ENCODE data around the gene AFAP1L2.

The AFAP1L2 gene

DNA sequence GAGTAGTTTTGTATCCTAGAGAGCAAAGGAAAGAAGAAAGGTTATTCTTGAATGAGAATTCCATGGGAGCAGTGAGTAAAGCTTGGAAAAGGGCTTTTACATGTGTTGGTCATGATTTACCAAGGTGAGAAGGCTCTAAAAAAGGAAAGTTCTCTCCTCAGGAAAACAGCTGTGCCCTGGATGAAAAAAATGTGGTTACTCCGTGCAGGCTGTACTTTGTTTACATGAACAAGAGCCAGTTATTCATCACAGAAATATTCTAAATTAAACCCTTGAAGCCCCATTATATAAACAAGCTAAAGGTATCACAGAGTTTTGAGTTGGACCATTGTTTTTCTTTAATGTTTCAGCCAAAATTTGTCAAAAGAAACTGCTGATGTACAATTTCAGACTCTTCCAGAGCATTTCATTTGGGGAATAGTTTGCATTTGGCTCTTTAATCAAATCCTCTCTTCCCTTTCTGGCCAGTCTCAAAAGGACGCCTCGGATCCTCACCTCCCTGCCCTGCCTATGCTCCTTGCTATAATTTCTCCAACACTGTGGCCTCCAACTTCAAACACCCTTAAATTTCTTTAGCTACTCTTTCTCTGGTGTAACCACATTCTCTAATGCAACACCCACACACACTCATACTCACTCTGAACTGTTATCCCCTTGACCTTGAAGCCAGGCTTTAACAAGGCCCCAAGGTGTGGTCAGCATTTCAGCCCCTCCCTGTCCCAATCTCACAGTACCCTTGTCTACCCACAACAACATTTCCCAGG, 47.4 kb downstream of the AFAP1L2 start:
- H3K27ac Mint-ChIP-seq, result peak overlapping the region; percentile 63 to 82 (median 66)
- no peaks in the 10 kb centered on the region for H3K36me3 Mint-ChIP-seq (ENCODE audit: low read depth)
- no peaks in the 10 kb centered on the region for H3K9me3 Mint-ChIP-seq
- H3K4me3 Mint-ChIP-seq, result peak overlapping the region in 1 of 3 experiments; percentile 7
- H3K4me1 Mint-ChIP-seq, result peaks cover 63% of the 10 kb centered on the region
- TF ChIP-seq, protein P1, sequence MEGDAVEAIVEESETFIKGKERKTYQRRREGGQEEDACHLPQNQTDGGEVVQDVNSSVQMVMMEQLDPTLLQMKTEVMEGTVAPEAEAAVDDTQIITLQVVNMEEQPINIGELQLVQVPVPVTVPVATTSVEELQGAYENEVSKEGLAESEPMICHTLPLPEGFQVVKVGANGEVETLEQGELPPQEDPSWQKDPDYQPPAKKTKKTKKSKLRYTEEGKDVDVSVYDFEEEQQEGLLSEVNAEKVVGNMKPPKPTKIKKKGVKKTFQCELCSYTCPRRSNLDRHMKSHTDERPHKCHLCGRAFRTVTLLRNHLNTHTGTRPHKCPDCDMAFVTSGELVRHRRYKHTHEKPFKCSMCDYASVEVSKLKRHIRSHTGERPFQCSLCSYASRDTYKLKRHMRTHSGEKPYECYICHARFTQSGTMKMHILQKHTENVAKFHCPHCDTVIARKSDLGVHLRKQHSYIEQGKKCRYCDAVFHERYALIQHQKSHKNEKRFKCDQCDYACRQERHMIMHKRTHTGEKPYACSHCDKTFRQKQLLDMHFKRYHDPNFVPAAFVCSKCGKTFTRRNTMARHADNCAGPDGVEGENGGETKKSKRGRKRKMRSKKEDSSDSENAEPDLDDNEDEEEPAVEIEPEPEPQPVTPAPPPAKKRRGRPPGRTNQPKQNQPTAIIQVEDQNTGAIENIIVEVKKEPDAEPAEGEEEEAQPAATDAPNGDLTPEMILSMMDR (IDR thresholded peaks at IDR 0.05; ENCODE audit: unreplicated experiment in 3 of 3), result no peak
- no peaks in the 10 kb centered on the region for H3K27me3 Mint-ChIP-seq (ENCODE audit: low read depth)

DNA sequence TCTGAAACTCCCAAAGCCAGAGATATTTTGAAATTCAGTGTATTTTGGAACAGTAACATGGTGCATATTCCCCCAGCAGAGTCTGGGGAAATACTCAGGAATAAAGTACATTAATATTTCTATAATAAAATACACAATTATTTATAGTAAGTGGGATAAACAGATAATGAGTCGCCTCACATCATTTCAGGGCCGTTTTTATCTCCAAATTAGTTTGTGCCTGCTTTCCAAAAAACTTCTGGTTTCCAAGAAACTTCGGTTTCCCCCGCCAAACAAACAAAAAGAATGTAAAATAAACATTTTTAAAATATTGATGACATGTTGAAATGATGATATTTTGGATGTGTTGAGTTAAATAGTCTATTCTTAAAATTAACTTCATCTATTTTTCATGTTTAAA, 48.2 kb downstream of the AFAP1L2 start:
- no peak overlapping the region for H3K4me3 Mint-ChIP-seq
- no peaks in the 10 kb centered on the region for H3K27me3 Mint-ChIP-seq (ENCODE audit: low read depth)
- H3K36me3 Mint-ChIP-seq (ENCODE audit: low read depth), result no peaks in the 10 kb centered on the region
- TF ChIP-seq, protein P1 (IDR thresholded peaks at IDR 0.05; ENCODE audit: unreplicated experiment in 3 of 3), result no peak
- H3K9me3 Mint-ChIP-seq, result no peaks in the 10 kb centered on the region
- H3K27ac Mint-ChIP-seq, result peak overlapping the region in 1 of 3 experiments; percentile 82
- peaks cover 64% of the 10 kb centered on the region for H3K4me1 Mint-ChIP-seq

DNA sequence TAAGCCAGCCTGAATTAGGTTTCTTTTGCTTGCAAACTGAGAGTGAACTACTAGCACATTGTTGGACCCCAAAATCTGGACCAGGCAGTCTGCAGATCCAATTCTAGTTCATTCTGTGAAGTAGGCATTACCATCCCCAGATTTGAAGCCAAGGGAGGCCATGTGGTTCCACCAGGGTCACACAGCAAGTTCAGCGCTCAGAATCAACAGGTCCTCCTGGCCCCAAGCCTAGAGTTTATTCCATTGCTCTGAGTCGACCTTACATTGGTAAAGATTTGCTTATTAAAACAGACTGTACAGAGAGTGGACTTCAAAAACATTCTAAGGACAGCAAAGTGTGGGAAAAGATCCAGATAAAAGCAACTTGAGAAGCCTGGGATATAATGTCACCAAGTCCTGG, 50.9 kb downstream of the AFAP1L2 start:
- Mint-ChIP-seq H3K4me3 (no peak overlapping the region), H3K9me3 (no peaks in the 10 kb centered on the region), H3K27ac (peak overlapping the region in 2 of 3 experiments; percentile 48 to 52), H3K4me1 (peaks cover 63% of the 10 kb centered on the region), H3K27me3 (ENCODE audit: low read depth) (no peaks in the 10 kb centered on the region), H3K36me3 (ENCODE audit: low read depth) (no peaks in the 10 kb centered on the region)
- TF ChIP-seq, protein P1 (IDR thresholded peaks at IDR 0.05; ENCODE audit: unreplicated experiment in 3 of 3), result no peak

DNA sequence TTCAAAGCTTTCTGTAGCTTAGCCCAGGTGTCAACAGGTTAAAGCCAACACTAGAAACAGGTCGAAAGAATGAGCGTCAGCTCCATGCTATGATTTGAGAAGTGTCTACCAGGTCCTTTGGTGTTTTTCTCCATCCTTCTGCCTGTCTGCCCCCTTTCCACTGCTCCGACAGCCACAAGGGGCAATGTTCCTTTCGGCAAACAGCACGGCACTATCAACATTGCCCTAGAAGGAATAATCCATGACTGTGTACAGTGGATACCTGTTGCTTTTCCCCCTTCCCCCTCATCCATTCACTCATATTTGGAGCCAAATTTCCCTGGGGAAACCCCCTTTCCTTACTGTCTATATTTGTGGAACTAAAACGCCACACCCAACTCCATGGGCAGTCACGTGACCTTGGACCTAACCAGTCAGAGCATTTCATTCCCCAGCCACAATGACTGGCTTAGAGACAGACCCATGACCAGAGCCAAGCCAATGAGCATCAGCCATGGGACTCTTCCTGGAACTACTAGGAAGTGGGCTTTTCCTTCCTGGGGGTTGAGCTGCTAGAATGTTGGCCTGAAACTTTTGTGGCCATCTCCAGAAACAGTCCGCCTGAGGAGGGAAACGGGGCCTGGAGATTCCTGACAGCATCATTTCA, 51.5 kb downstream of the AFAP1L2 start:
- H3K4me1 Mint-ChIP-seq, result peaks cover 64% of the 10 kb centered on the region
- peak overlapping the region; percentile 19 to 52 (median 48) for H3K27ac Mint-ChIP-seq
- TF ChIP-seq, protein P1 (IDR thresholded peaks at IDR 0.05; ENCODE audit: unreplicated experiment in 3 of 3), result no peak
- H3K4me3 Mint-ChIP-seq, result no peak overlapping the region
- H3K27me3 Mint-ChIP-seq (ENCODE audit: low read depth), result no peaks in the 10 kb centered on the region
- no peaks in the 10 kb centered on the region for H3K9me3 Mint-ChIP-seq
- no peaks in the 10 kb centered on the region for H3K36me3 Mint-ChIP-seq (ENCODE audit: low read depth)

DNA sequence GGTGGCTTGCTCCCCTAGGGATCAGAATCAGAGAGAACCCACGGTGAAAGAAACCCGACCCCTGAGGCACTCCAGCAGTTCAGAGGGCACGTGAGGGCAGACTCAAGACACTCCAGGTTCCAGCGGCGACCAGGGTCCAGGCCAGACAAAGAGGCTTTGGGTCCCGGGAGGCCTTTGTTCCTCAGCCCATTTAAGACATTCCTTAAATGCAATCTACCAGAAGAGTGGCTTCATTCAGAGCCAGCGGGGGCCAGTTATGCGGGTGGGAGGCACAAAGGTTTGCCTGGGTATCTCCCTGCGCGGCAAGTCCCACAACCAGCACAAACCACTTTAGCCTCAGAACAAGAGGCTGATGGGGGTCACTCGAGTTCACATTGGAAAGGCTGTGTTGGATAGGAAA, 53.6 kb downstream of the AFAP1L2 start:
- TF ChIP-seq, protein P1 (IDR thresholded peaks at IDR 0.05; ENCODE audit: unreplicated experiment in 3 of 3), result no peak
- no peaks in the 10 kb centered on the region for H3K36me3 Mint-ChIP-seq (ENCODE audit: low read depth)
- peak overlapping the region; percentile 85 to 96 (median 92) for H3K27ac Mint-ChIP-seq
- no peak overlapping the region for H3K4me3 Mint-ChIP-seq
- no peaks in the 10 kb centered on the region for H3K9me3 Mint-ChIP-seq
- H3K27me3 Mint-ChIP-seq (ENCODE audit: low read depth), result no peaks in the 10 kb centered on the region
- peaks cover 63% of the 10 kb centered on the region for H3K4me1 Mint-ChIP-seq

All from nephron (organoid).